H1 (cell line): ENCODE results near the gene CTNNA3. TPM values are rescaled to one million over a fixed set of nuclear protein-coding genes. Genes with fewer than 3 reads are reported as not detected.

Experiments
- CTCF ChIA-PET: fragments of 300-600 bp; sonication (Branson Sonifier 250); formaldehyde crosslinking; loops from one replicate; lab custom pipeline; 2021; ENCODE audit not compliant: partially characterized antibody; lab: Charles Lee
- POLR2A ChIA-PET: fragments of 300-600 bp; sonication (Branson Sonifier 250); formaldehyde crosslinking; loops from one replicate; lab custom pipeline; 2021; ENCODE audit warnings: inconsistent platforms; ENCODE audit not compliant: partially characterized antibody; lab: Charles Lee
- DNase-seq, 2 experiments: peaks; one replicate each; pipeline versions ENCODE4 v3.0.0 to v3.0.0-alpha.2; 2010 to 2022; ENCODE audit warnings: low spot score in 2 of 2, low read depth in 1 of 2, mixed read lengths in 1 of 2
- FAIRE-seq: peaks from 2 replicates; lab custom pipeline; 2011; peaks lifted over from hg19 to GRCh38; lab: Jason Lieb, UNC
- H2AFZ ChIP-seq: 2 replicates; pipeline ENCODE4 v1.8.1; 2012; ENCODE audit warnings: low read length, inconsistent platforms
- H2AK5ac ChIP-seq: 2 replicates; pipeline ENCODE4 v1.6.1; 2013; ENCODE audit warnings: low read depth, low read length
- H2BK120ac ChIP-seq: replicated peaks from 2 replicates; pipeline ENCODE3; 2013; ENCODE audit warnings: low read depth, low read length, inconsistent platforms
- H2BK12ac ChIP-seq: 2 replicates; pipeline ENCODE4 v1.6.1; 2013; ENCODE audit warnings: low read depth, low read length
- H2BK15ac ChIP-seq: 2 replicates; pipeline ENCODE4 v1.6.1; 2013; ENCODE audit warnings: low read length
- H2BK20ac ChIP-seq: 2 replicates; pipeline ENCODE4 v1.6.1; 2013; ENCODE audit warnings: low read length
- H2BK5ac ChIP-seq: 2 replicates; pipeline ENCODE4 v1.6.1; 2013; ENCODE audit warnings: low read depth, low read length
- H3K14ac ChIP-seq: 2 replicates; pipeline ENCODE4 v1.6.1; 2013; ENCODE audit warnings: inconsistent platforms; ENCODE audit not compliant: insufficient read length
- H3K18ac ChIP-seq: 2 replicates; pipeline ENCODE4 v1.6.1; 2013; ENCODE audit warnings: low read length; ENCODE audit errors: extremely low read depth
- H3K23ac ChIP-seq: 2 replicates; pipeline ENCODE4 v1.6.1; 2013; ENCODE audit warnings: inconsistent platforms; ENCODE audit not compliant: insufficient read length
- H3K23me2 ChIP-seq: 2 replicates; pipeline ENCODE4 v1.6.1; 2013; ENCODE audit warnings: low read depth, low read length
- H3K27ac ChIP-seq: 2 replicates; pipeline ENCODE4 v1.6.1; 2011; ENCODE audit warnings: low read depth, low read length, inconsistent platforms
- H3K27me3 ChIP-seq, 4 experiments: replicated peaks in 1 of 4; 1 replicate in 1 of 4; 2 replicates in 3 of 4; pipeline versions ENCODE4 v1.6.1 to v1.8.1; 2011 to 2013; ENCODE audit warnings: low read length in 3 of 4, mild to moderate bottlenecking in 3 of 4, inconsistent platforms in 2 of 4, mixed read lengths in 2 of 4, moderate library complexity in 1 of 4; ENCODE audit not compliant: control insufficient read depth in 3 of 4, insufficient read depth in 3 of 4; ENCODE audit errors: extremely low read depth in 1 of 4
- H3K36me3 ChIP-seq, 4 experiments: 2 replicates each; pipeline versions ENCODE4 v1.6.1 to v1.8.1; 2011 to 2013; ENCODE audit warnings: mild to moderate bottlenecking in 4 of 4, low read length in 3 of 4, moderate library complexity in 2 of 4, control low read depth in 1 of 4, inconsistent platforms in 1 of 4; ENCODE audit not compliant: insufficient read depth in 4 of 4, control insufficient read depth in 2 of 4
- H3K4ac ChIP-seq: replicated peaks from 2 replicates; pipeline ENCODE3; 2013; ENCODE audit warnings: low read length, low read depth, mixed read lengths, inconsistent platforms; ENCODE audit not compliant: insufficient read length
- H3K4me1 ChIP-seq, 4 experiments: replicated peaks in 1 of 4; 1 replicate in 1 of 4; 2 replicates in 3 of 4; pipeline versions ENCODE4 v1.6.1 to v1.8.1; 2011 to 2013; ENCODE audit warnings: low read length in 3 of 4, inconsistent platforms in 2 of 4, mixed read lengths in 1 of 4; ENCODE audit not compliant: insufficient read depth in 4 of 4, control insufficient read depth in 3 of 4
- H3K4me2 ChIP-seq, 2 experiments: 2 replicates each; pipeline versions ENCODE4 v1.6.1 to v1.8.1; 2011 to 2013; ENCODE audit warnings: low read depth in 2 of 2, low read length in 2 of 2, control low read depth in 1 of 2, inconsistent platforms in 1 of 2, mild to moderate bottlenecking in 1 of 2; ENCODE audit not compliant: insufficient read depth in 1 of 2
- H3K4me3 ChIP-seq, 4 experiments: fragments of 200-600, 300-600 bp in 1 of 4; sonication (generic), shearing (Covaris generic), sonication (Bioruptor Twin) in 1 of 4; 2 replicates each; pipeline versions ENCODE4 v1.5.1 to v1.8.1; 2011 to 2016; ENCODE audit warnings: low read length in 4 of 4, low read depth in 3 of 4, control low read depth in 2 of 4, inconsistent platforms in 2 of 4, mild to moderate bottlenecking in 2 of 4, mixed read lengths in 1 of 4, moderate library complexity in 1 of 4; ENCODE audit not compliant: insufficient read depth in 2 of 4; ENCODE audit errors: extremely low read depth in 1 of 4
- H3K56ac ChIP-seq: replicated peaks from 2 replicates; pipeline ENCODE3; 2013; ENCODE audit warnings: low read depth, mild to moderate bottlenecking, mixed read lengths, low read length, inconsistent platforms; ENCODE audit not compliant: insufficient read length
- H3K79me1 ChIP-seq: 2 replicates; pipeline ENCODE4 v1.6.1; 2013; ENCODE audit warnings: low read depth, low read length, control low read depth
- H3K79me2 ChIP-seq, 2 experiments: 2 replicates each; pipeline versions ENCODE4 v1.6.1 to v1.8.1; 2012 to 2013; ENCODE audit warnings: low read length in 2 of 2, mild to moderate bottlenecking in 2 of 2, inconsistent platforms in 1 of 2; ENCODE audit not compliant: insufficient read depth in 2 of 2, control insufficient read depth in 1 of 2
- H3K9ac ChIP-seq, 4 experiments: replicated peaks in 1 of 4; 1 replicate in 1 of 4; 2 replicates in 3 of 4; pipeline versions ENCODE4 v1.6.1 to v1.8.1; 2011 to 2013; ENCODE audit warnings: low read depth in 3 of 4, low read length in 3 of 4, control low read depth in 2 of 4, mild to moderate bottlenecking in 2 of 4, moderate library complexity in 2 of 4, inconsistent platforms in 1 of 4; ENCODE audit errors: extremely low read depth in 1 of 4
- H3K9me3 ChIP-seq, 2 experiments: 2 replicates each; pipeline versions ENCODE4 v1.6.1 to v1.8.1; 2012 to 2013; ENCODE audit warnings: mild to moderate bottlenecking in 2 of 2, moderate library complexity in 2 of 2, control low read depth in 1 of 2, inconsistent platforms in 1 of 2, low read depth in 1 of 2, low read length in 1 of 2, mixed read lengths in 1 of 2; ENCODE audit not compliant: insufficient read depth in 2 of 2
- H4K20me1 ChIP-seq, 2 experiments: replicated peaks in 1 of 2; 2 replicates each; pipeline versions ENCODE3 to v1.8.1; 2011 to 2013; ENCODE audit warnings: inconsistent platforms in 2 of 2, low read length in 2 of 2, mild to moderate bottlenecking in 1 of 2; ENCODE audit not compliant: insufficient read depth in 2 of 2, control insufficient read depth in 1 of 2
- H4K5ac ChIP-seq: 2 replicates; pipeline ENCODE4 v1.6.1; 2013; ENCODE audit warnings: low read length, low read depth, mixed read lengths, inconsistent platforms; ENCODE audit not compliant: insufficient read length
- H4K8ac ChIP-seq: 2 replicates; pipeline ENCODE4 v1.8.0; 2013; ENCODE audit warnings: mild to moderate bottlenecking, moderate library complexity, low read length, inconsistent platforms; ENCODE audit not compliant: insufficient read depth; ENCODE audit errors: extremely low read depth
- H4K91ac ChIP-seq: replicated peaks from 2 replicates; pipeline ENCODE3; 2013; ENCODE audit warnings: low read length, mixed read lengths, inconsistent platforms; ENCODE audit not compliant: insufficient read length
- ATF3 ChIP-seq: IDR thresholded peaks from 2 replicates; pipeline ENCODE4 v1.6.1; 2011; ENCODE audit warnings: low read depth, mild to moderate bottlenecking, low read length; ENCODE audit not compliant: insufficient read depth
- BACH1 ChIP-seq: IDR thresholded peaks from 2 replicates; pipeline ENCODE4 v1.6.1; 2012; ENCODE audit warnings: low read length, improper control_type of control experiment
- BCL11A ChIP-seq, 2 experiments: IDR thresholded peaks; one replicate each; pipeline ENCODE4 v1.6.1; 2011; ENCODE audit warnings: low read depth in 2 of 2, low read length in 2 of 2, mild to moderate bottlenecking in 2 of 2
- CBX8 ChIP-seq: fragments of 300-800, 300-1000 bp; sonication (generic); IDR thresholded peaks from 2 replicates; pipeline ENCODE4 v1.7.1; 2016; ENCODE audit warnings: low read depth, low read length, borderline replicate concordance
- KDM1A ChIP-seq: fragments of 200-600, 300-600 bp; sonication (generic); IDR thresholded peaks from 2 replicates; pipeline ENCODE4 v1.7.1; 2016; ENCODE audit warnings: mild to moderate bottlenecking, low read length, borderline replicate concordance
- MAFK ChIP-seq: IDR thresholded peaks from 2 replicates; pipeline ENCODE4 v1.6.1; 2012; ENCODE audit warnings: low read depth, mild to moderate bottlenecking, improper control_type of control experiment, low read length
- RXRA ChIP-seq: IDR thresholded peaks from 2 replicates; pipeline ENCODE4 v1.6.1; 2011; ENCODE audit warnings: low read depth, mild to moderate bottlenecking, low read length, moderate library complexity; ENCODE audit not compliant: insufficient read depth
- SIN3A ChIP-seq, 2 experiments: IDR thresholded peaks in 1 of 2; conservative IDR thresholded peaks in 1 of 2; 2 replicates each; pipeline ENCODE4 v1.6.1; 2011 to 2012; ENCODE audit warnings: low read length in 2 of 2, improper control_type of control experiment in 1 of 2, low read depth in 1 of 2, mild to moderate bottlenecking in 1 of 2
- polyA plus RNA-seq, 7 experiments: library from polyadenylated mRNA; depleted of rRNA in 3 of 7; stranded (reverse) in 5 of 7; unstranded in 2 of 7; fragments of >200 nt in 5 of 7; fragments of 200-250 nt in 2 of 7; gene quantifications; 1 replicate in 5 of 7; 2 replicates in 1 of 7; 4 replicates in 1 of 7; pipeline versions ENCODE4 v1.2.1 to v1.2.3, GENCODE V29; 2011 to 2013; ENCODE audit warnings: missing spikeins in 2 of 7, mixed read lengths in 2 of 7
- total RNA-seq: library from RNA; stranded (reverse); fragmentation: NEBNext Ultra II Directional; extraction: Animal tissue kit (Norgen Biotek cat#: 25700); gene quantifications from 2 replicates; pipeline ENCODE4 v1.2.1, GENCODE V29; 2021

CTNNA3 gene
- total and polyA plus RNA-seq, 2 of the 8 experiments (the other 6 are each of a cell fraction or from before 2014, with no cell fraction given): 1.3 to 1.5 TPM

DNA sequence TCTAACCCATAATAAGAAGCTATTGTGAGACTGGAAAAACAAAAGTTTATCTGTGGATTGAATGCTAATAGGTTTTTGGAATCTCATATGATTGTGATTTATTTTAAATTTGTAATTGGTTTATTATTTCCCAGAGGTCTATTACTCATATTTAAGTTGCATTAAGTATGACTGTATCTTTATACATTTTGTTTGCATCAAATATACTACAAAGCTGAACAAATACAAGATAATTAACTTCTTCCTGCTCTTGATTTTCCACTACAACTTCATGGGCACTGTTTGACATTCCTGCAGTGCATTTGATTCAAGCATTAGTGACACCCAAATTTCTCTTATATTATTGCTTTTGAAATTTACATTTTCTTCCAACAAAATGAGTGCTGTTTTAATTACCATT is 1073.9 kb downstream of the CTNNA3 start:
- Histone ChIP-seq H4K8ac (no peak overlapping the region), H2BK20ac (no peak overlapping the region), H2AK5ac (no peak overlapping the region), H3K9ac (no peak overlapping the region), H3K23me2 (no peaks in the 10 kb centered on the region), H2BK5ac (no peak overlapping the region), H3K79me1 (no peaks in the 10 kb centered on the region), H3K23ac (no peak overlapping the region), H3K9me3 (no peaks in the 10 kb centered on the region), H4K5ac (no peak overlapping the region), H2BK120ac (no peak overlapping the region), H3K36me3 (no peaks in the 10 kb centered on the region), H4K91ac (no peak overlapping the region), H3K27me3 (no peaks in the 10 kb centered on the region), H3K56ac (no peak overlapping the region), H3K18ac (no peak overlapping the region), H3K4me1 (no peaks in the 10 kb centered on the region), H3K4ac (no peak overlapping the region), H2BK15ac (no peak overlapping the region), H3K27ac (no peak overlapping the region), H3K14ac (no peak overlapping the region), H3K4me3 (no peak overlapping the region), H4K20me1 (no peaks in the 10 kb centered on the region), H2BK12ac (no peak overlapping the region), H3K79me2 (no peaks in the 10 kb centered on the region), H3K4me2 (no peak overlapping the region), H2AFZ (no peak overlapping the region)
- ChIA-PET CTCF (no interaction called here), POLR2A (no interaction called here)
- FAIRE-seq (no peak), DNase-seq (no peak)
- no peak for TF ChIP-seq ATF3
- TF ChIP-seq KDM1A: no peak
- TF ChIP-seq BACH1: no peak
- TF ChIP-seq CBX8: no peak
- TF ChIP-seq RXRA: no peak
- no peak for TF ChIP-seq SIN3A (conservative IDR thresholded peaks at IDR 0.05 in 1 of 2, IDR thresholded peaks at IDR 0.05 in 1 of 2; ENCODE audit: low read depth in 1 of 2, low read length in 2 of 2)
- no peak for TF ChIP-seq BCL11A (IDR thresholded peaks at IDR 0.05; ENCODE audit: low read depth in 2 of 2, low read length in 2 of 2)
- no peak for TF ChIP-seq MAFK
